Right hindlimb (tissue), 1 donor: ENCODE measurements around the gene PLA2G6.

Source experiments
- DNase-seq: peaks from one replicate; pipeline ENCODE4 v3.0.0-alpha.2; 2018

PLA2G6 gene, protein sequence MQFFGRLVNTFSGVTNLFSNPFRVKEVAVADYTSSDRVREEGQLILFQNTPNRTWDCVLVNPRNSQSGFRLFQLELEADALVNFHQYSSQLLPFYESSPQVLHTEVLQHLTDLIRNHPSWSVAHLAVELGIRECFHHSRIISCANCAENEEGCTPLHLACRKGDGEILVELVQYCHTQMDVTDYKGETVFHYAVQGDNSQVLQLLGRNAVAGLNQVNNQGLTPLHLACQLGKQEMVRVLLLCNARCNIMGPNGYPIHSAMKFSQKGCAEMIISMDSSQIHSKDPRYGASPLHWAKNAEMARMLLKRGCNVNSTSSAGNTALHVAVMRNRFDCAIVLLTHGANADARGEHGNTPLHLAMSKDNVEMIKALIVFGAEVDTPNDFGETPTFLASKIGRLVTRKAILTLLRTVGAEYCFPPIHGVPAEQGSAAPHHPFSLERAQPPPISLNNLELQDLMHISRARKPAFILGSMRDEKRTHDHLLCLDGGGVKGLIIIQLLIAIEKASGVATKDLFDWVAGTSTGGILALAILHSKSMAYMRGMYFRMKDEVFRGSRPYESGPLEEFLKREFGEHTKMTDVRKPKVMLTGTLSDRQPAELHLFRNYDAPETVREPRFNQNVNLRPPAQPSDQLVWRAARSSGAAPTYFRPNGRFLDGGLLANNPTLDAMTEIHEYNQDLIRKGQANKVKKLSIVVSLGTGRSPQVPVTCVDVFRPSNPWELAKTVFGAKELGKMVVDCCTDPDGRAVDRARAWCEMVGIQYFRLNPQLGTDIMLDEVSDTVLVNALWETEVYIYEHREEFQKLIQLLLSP

DNA sequence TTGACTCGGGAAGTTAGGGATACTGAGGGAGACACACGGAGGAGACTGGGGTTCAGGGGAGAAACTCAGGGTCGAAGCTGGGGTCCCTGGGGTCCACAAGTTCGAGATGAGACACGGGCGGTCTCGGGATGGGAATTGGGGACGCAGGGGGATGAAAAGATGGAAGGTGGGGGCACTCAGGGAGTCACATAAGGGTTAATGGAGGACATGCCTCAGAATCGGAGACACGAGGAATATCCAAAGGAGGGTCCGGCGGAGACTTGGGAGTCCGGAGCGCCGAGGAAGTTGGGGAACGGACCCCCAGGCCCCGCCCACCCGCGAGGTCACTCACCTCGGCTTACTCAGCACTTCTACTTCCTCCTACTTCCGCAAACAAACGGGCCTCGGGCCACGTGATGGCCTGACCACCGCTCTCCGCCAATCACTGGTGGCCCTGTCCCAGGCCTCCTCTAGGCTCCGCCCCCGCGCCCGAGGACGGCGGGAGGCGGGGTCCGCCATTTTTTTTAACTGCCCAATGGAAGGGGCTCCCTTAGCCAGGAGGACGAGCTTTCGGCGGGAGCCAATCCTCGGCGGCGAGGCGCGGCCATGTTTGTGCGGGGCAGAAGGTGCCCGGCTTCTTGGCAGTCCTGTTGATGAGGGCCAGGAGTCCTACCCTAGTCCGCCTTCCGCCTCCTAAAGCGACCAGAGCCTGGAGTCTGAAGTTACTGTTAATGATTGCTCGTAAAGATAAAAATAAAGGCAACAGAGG, at the start of gene PLA2G6:
Gene PLA2G6, minus strand, starts transcription at position 378 of the 748 bp plus-strand sequence. CDS start 12,404 bp downstream, outside the sequence.
- DNase-seq, result peak; percentile 99

DNA sequence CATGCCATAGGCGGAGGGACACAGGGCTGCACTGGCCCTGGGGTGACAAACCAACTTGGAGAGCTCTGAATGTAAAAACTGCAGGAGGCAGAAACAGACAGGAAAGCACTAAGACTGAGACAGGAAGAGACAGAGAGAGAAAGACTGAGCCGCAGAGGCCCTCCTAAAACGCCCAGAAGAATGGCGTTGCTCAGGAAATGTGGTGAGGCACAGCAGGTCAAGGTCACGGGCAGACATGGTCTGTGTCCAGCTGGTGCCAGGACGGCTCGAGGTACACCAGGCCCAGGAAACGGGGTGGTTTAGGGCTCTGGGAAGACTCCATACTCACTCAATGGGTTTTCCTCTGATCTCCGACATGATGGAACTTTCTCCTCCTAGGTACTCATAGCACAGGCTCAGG, 49.3 kb upstream of the PLA2G6 start:
- DNase-seq, result no peak

DNA sequence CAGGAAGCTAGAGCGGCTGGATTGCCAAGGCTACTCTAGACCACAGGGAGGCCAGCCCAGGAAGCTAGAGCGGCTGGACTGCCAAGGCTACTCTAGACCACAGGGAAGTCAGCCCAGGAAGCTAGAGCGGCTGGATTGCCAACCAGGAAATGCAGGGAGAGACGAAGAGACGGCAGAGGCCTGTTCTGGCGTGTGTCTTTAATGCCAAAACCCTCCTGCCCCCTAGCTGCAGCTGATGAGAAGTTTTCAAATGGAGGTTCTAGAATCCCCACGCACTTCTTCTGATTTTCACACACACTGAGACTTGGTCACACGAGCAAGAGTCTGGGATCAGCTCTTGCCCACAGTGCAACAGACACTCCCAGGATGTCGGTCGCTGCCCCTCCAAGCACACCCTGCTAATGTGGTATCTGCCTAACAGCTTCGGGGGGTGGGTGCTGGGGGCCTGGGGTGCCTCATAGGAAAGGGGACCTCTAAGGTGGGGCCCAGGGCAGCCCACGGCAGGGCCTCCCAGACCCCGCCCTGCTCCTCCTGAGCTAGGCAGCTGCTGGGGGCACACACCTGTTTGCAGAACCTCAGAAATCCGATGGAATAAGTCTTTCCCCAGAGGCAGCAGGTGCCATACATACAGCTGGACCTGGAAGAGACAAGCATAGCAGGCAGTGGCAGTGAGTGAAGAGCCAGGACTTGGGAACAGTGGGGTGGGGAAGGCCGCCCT, 48.6 kb upstream of the PLA2G6 start:
- no peak for DNase-seq

DNA sequence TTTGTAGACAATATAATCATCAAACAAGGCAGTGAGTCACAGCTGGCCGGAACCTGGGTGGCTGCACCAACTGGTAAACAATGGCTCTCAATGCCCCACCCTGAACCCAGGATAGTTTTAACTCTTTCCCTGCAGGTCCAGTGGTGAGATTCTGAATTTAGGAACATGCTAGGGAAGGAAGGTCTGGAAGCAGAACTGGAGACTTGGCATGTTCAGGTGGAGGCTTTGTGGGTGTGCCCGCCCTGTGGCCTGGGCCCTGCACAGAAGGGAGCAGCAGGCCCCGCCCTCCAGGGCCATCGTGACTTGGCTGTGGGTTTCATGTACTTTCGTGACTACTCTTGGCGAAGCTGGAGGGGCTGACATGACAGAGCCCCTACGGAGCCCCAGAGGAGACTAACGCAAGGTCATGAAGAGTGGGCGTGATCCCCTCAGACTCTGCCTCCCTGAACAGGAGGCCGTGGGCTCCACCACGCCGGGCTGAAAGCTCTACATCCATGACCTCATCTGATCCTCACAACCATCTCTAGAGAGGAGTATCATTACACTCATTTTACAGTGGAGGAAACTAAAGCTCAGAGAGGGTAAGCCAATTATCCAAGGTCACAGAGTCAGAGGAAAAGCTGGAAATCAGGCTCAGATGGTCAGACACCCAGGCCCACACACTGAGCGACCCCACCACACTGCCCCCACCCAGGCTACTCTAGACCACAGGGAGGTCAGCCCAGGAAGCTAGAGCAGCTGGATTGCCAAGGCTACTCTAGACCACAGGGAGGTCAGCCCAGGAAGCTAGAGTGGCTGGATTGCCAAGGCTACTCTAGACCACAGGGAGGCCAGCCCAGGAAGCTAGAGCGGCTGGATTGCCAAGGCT, 47.5 kb upstream of the PLA2G6 start:
- DNase-seq, result no peak

DNA sequence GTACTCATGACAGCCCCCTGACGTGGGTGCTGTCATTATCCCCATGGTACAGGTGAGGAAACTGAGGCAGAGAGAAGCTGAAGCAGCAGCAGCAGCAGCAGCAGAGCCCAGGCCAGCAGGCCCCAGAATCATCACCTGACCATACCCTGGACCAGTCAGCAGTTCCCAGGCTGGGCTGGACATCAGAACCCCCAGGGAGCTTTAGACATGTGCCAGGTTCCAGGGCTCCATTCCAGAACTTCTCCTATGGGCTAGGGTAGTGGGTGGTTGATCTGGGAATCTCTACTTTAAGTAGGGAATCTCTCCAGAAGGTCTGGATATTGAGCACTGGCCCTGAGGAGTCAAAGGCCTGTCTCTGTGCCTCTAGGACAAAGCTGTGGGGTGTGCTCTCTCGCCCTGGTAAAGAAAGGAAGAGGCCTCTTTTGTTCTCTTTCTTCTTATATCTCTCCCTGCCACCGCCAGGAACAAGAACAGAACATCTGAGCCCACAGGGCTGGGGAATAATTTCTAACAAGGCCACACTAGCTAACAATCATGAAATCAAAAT, 46.8 kb upstream of the PLA2G6 start:
- DNase-seq, result no peak

DNA sequence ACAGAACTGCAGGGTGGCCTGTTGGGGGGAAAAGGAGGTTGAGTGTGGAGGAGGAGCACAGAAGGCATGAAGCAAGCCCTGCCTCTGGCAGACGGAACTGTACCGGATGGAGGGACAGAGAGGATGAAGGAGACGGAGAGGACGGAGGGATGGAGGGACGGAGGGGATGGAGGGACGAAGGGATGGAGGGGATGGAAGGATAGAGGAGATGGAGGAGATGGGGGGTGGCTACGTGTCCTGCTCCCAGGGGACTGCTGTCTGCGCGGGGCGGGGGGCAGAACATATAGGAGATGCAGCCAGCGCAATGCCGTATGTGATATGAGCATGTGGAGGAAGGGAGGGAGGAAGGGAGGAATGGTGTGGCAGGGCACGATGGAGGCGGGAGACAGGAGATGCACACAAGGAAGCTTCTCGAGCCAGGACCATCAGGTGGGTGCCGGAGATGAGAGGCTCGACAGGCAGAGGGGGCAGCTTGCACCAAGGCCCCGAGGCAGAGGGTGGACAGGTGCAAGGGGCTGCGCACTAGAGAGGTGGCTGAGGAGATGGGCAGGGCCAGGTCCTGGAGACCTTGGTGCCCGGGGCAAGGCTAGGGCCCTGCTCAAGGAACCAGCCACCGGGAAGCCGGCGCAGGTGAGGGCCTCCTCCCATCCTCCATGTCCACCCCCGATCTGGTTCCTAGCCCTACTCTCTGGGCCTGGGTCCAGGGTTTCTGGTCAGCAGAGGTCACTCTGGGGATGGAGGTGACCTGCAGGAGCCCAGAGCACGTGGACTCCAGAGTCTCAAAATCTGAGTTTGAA, 45.4 kb upstream of the PLA2G6 start:
- DNase-seq, result no peak

DNA sequence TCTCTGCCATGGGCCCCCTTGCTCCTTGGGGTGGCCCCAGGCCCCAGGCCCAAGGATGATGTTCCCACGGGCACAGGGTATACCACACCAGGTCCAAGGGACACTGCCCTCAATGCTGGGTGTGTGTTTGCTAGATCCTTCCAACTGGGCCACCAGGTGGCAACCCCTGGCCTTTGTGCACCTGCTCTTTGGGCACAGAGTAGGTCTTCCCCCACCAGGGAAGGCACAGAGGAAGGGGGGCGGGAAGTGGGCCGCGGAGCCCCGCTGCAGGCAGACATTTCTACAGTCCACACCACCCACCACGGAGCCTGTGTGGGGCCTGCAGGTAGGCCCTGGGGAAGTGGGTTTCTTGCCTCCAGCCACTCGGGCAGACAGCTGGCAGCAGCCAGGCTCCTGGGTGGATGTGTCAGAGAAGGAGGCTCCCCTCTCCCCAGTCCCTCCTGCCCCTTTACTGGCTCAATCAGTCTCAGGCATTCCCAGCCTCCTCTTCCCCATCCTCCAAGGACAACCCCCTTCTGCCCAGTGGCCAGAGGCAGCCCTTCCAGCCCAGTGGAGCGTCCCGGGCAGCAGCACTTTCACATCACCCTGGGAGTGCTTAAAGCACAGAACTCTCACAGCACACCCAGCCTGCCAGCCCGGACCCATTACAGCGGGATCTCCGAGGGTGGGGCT, 41.8 kb upstream of the PLA2G6 start:
- peak; percentile 17 for DNase-seq

DNA sequence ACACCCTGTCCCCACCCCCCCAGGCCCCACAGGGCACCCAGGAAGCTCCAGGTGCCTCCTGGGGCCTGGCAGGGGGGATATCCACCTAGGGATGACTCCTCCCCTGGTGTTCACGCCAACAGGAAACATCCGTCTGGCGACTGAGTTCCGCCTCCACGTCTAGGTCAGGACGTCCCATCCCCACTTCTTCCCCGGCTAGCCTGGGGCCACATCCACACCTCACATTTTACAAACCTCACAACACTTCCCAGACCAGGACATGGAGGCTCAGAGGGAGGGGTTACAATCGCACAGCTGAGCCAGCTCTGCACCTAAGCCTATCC, 41.1 kb upstream of the PLA2G6 start:
- DNase-seq, result no peak

DNA sequence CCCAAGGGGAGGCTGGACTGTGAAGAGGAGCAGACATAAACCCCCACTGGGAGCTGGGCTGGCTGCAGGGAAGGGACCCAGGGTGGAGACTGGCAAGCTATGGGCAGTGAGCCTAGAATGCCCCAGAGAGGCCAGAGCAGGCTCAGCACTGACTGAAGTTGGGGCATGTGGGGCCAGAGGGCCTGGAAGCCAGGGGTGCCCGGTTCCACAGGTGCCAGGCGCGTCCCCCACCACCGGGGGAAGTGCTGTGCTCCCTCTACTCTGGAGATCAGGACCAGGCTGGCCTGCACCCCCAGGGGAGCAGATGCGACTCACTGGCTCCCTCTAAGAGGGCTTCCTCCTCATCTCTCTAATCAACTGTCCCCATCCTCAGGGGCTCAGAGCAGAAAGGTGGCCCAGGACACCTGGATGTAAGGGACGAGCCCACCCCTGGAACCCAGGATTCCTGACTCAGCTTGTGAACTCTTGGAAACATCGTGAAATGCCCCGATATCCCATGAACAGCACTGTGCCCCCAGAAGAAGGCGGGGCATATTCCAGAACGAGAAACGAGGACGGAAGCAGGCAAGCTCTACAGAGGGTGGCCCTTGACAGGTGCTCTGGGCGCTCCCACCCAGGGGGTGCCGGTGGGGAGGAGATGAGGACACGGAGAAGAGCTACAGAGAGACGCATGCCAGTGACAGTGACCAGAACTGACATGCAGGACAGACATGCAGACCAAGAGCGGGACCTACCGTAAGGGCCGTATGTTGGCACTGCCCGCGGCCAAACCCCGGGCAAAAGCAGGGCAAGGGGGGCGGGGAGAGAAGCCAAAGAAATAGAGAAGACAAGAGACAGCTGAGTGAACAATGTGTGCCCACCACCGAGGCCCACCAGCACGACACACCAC, 40.5 kb upstream of the PLA2G6 start:
- no peak for DNase-seq

DNA sequence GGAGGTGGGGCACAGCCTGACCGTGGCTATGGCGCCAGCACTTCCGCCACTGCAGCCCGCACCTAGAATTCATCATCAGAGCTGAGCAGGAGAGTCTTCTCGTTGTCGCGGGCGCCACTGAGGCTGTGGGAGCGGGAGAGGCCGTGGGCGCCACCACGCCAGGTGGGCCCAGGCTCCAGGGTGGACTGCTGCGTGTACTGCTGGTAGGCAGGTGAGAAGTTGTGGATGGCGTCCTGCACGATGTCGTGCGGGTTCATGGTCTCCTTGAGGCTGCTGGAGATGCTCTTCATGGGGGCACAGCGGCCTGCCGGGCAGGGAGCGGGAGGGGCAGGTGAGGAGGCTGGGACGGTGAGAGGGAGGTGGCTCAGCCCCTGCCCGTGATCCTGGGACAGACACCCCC, 39.8 kb upstream of the PLA2G6 start:
- DNase-seq, result no peak

DNA sequence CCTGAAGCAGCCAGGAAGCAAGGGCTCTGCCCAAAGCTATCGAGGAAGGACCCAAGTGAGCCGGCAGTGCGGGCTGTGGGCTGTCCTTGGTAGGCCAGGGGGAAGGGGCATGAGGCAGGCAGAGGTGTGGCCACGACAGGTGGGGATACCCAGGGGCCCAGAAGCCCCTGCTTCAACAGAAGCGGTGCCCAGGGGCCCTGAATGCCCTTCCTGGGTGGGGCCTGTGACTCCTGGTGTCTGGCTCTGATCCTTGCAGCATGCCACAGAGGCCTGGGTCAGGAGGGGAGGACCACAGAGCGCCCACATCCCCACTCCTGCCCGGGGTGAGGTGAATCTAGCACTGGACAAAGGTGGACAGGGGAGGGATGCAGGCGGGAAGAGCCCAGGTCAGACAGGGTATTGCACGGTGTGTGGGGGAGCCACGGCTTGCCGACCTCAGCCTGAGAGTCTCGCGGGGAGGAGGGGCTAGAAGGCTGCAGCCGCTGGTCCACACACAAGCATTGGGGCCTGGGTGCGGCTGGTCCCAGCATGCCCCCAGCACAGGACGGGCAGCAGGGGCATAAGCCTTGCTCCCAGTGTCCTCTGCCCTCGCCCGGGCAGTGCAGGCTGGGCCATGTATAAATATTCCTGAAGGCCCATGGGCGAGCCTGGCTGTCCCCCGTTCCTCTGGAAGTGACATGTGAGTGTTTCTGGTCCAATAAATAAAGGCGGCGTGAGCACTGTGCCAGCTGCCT, 39.2 kb upstream of the PLA2G6 start:
- no peak for DNase-seq

DNA sequence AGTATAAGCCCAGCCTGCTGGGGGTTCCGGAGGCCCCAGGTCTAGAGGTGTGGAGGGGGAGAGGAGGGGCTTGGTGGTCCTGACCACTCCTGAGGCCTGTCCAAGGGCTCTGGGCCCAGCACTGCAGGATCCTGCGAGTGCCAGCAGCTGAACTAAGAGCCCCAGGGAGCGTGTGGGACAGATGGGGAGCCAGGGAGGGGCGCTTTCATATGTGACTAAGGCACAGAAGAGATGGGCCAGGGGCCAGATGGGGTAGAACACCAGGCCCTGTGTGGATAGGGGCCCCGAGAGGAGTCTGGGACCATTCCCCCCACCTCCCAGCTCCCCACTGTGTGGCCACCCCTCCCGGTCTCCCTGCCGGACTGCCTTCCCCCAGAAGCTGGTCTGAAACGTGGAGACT, 38.5 kb upstream of the PLA2G6 start:
- no peak for DNase-seq

DNA sequence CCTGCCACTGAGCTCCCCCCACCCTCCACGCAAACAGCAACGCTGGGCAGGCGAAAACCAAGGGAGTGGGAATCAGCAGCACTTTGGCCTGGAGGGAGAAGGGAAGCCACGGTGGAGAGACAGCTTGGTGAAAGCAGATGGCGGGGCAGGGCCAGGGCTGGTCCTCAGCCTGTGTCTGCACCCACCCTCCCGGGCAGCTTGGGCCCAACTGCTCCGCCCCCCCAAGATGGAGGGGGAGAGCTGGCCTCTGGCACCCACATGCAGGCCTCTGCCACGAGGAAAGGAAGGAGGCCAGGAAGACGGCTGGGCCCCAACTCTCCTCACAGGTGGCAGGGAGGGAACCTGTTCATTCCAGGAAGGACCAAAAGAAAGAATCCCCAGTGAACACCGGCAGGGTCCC, 38.0 kb upstream of the PLA2G6 start:
- DNase-seq, result no peak

DNA sequence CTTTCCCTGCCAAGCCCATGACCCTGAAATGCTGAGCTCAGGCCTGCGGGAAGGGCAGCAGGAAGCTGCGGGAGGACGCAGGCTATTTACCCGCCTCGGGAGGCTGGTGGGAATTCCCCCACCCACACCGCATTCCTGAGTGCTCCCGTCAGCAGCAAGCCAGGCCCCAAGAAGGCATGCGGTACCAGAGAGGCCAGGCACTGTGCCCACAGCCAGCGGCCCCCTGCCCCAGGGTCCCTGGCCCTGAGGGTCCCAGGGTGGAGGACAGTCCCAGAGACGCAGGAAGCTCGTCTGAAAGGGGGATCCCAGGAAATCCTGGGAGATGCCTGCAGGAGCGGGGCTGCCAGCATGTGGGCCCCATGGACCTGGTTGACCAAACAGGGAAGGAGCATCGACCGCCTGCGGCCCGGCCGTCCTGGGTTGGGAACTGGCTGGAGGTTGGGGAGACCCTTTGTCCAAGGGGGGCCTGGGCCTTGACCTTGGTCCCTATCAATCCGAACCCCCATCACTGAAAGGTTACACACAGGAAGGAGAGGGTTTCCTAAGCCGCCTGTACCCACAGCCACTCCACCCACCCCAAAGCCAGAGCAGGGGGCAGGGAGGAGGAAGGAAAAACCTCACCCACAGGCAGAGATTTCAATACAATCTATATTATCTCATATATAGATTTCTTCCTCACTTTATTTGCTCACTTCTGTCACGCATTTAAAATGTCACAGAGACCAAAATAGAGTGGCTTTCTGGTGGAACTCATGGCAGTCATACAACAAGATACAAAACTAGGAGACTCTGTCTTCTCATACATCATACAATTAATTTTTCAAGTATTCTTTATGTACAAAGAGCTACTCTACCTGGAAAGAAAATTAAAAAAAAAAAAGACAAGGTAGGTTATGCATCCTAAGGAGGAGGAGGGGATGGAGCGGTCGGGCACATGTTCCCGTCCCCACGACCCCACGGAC, 37.3 kb upstream of the PLA2G6 start:
- peak; percentile 72 for DNase-seq

DNA sequence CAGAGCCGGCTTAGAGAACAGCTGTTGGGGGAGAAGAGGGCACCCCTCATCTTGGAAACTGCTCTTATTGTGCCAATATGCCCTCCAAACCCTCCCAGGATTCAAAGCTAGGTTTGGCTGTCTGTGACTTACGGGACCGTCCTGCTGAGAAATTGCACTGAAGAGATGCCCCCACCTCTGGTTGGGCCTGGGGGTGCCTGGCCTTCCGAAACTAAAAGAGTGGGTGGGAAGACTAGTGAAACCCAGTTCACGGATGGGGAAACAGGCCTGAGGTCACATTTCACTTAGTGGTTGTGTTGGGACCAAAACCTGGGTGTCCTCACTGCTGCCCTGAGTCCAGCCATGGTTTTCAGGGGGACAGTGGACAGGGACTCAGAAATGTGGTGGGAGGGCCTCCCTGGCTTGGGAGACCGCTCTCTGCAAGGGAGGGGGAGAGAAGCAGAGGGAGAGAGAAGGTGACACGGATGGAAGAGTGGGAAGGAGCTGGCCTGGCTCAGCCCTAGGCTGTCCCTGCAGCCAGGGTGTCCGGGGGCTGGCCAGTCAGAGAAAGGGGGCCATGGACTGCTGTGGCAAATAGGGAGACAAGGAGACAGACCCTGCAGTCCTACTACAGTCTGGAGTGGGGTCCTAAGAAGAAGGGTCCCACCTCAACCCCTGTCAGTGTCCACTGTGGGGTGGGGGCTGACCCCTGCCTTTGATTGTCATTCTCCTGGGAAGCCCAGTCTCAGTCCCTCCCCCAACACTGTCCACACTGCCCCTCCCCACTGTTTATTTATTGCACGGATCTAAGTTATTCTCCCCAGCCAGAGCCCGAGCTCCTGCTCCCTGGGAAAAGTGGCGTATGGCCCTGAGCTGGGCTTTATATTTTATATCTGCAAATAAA, 33.8 kb upstream of the PLA2G6 start:
- no peak for DNase-seq
